IMR-90 (cell line): ENCODE results near the gene CMC2. TPM values are rescaled to one million over a fixed set of nuclear protein-coding genes. Genes with fewer than 3 reads are reported as not detected.

ENCODE experiments used
- ATAC-seq: fragments of 200-7000 bp; cut with Tn5 transposase; 2 replicates; pipeline ENCODE4 v1.9.1; 2020; ENCODE audit warnings: low read depth, mild to moderate bottlenecking, moderate library complexity
- BruUV-seq: library from RNA; stranded (reverse); fragments of 400-500 nt; replicated peaks from 2 replicates; lab custom pipeline; 2021; lab: Mats Ljungman, UMichigan
- CTCF ChIA-PET: fragments of 300-600 bp; formaldehyde crosslinking; extraction: SDS; loops from one replicate; lab custom pipeline; 2021; ENCODE audit warnings: antibody characterized with exemption; lab: Yijun Ruan, JAX
- POLR2A ChIA-PET: fragments of 300-600 bp; sonication (Branson Sonifier 250); formaldehyde crosslinking; loops from one replicate; lab custom pipeline; 2022; ENCODE audit warnings: antibody characterized with exemption; ENCODE audit not compliant: unreplicated experiment; lab: Charles Lee
- DNase-seq: peaks from one replicate; pipeline ENCODE4 v3.0.0; 2013
- H2AFZ ChIP-seq: replicated peaks from 2 replicates; pipeline ENCODE3; 2013; ENCODE audit warnings: low read length, mild to moderate bottlenecking; ENCODE audit not compliant: poor library complexity
- H2AK5ac ChIP-seq: 2 replicates; pipeline ENCODE4 v1.6.1; 2013; ENCODE audit warnings: low read depth, low read length, inconsistent platforms
- H2AK9ac ChIP-seq: replicated peaks from 2 replicates; pipeline ENCODE3; 2013; ENCODE audit warnings: mild to moderate bottlenecking, low read depth, low read length, moderate library complexity; ENCODE audit not compliant: poor library complexity
- H2BK120ac ChIP-seq: 2 replicates; pipeline ENCODE4 v1.6.1; 2013; ENCODE audit warnings: low read depth, low read length, inconsistent platforms
- H2BK15ac ChIP-seq: 3 replicates; pipeline ENCODE4 v1.6.1; 2013; ENCODE audit warnings: low read depth, low read length, inconsistent platforms
- H2BK20ac ChIP-seq: 2 replicates; pipeline ENCODE4 v1.6.1; 2013; ENCODE audit warnings: low read depth, mild to moderate bottlenecking, inconsistent platforms, low read length, moderate library complexity
- H2BK5ac ChIP-seq: 2 replicates; pipeline ENCODE4 v1.6.1; 2013; ENCODE audit warnings: mild to moderate bottlenecking, low read depth, low read length, inconsistent platforms; ENCODE audit not compliant: poor library complexity, severe bottlenecking
- H3K14ac ChIP-seq: replicated peaks from 2 replicates; pipeline ENCODE4 v1.6.1; 2013; ENCODE audit warnings: low read depth, low read length, inconsistent platforms
- H3K18ac ChIP-seq: 2 replicates; pipeline ENCODE4 v1.6.1; 2013; ENCODE audit warnings: low read depth, low read length, control low read depth
- H3K23ac ChIP-seq: 2 replicates; pipeline ENCODE4 v1.6.1; 2013; ENCODE audit warnings: low read depth, low read length, inconsistent platforms
- H3K27ac ChIP-seq: 2 replicates; pipeline ENCODE4 v1.5.1; 2013; ENCODE audit warnings: mild to moderate bottlenecking, control low read depth, low read length; ENCODE audit not compliant: insufficient read depth
- H3K27me3 ChIP-seq: 2 replicates; pipeline ENCODE4 v1.6.1; 2013; ENCODE audit warnings: low read length; ENCODE audit not compliant: control insufficient read depth, insufficient read depth
- H3K36me3 ChIP-seq: 2 replicates; pipeline ENCODE4 v1.6.1; 2013; ENCODE audit warnings: low read length, mixed read lengths; ENCODE audit not compliant: control insufficient read depth, insufficient read depth
- H3K4ac ChIP-seq: 2 replicates; pipeline ENCODE4 v1.6.1; 2013; ENCODE audit warnings: low read depth, low read length, inconsistent platforms
- H3K4me1 ChIP-seq: 2 replicates; pipeline ENCODE4 v1.6.1; 2013; ENCODE audit warnings: low read length, mixed read lengths; ENCODE audit not compliant: control insufficient read depth, insufficient read depth
- H3K4me2 ChIP-seq: 2 replicates; pipeline ENCODE4 v1.6.1; 2013; ENCODE audit warnings: low read depth, mild to moderate bottlenecking, control low read depth, low read length, moderate library complexity
- H3K4me3 ChIP-seq: 2 replicates; pipeline ENCODE4 v1.5.1; 2013; ENCODE audit warnings: low read depth, mild to moderate bottlenecking, control low read depth, low read length, moderate library complexity; ENCODE audit not compliant: insufficient read depth
- H3K56ac ChIP-seq: 2 replicates; pipeline ENCODE4 v1.6.1; 2013; ENCODE audit warnings: low read length, inconsistent platforms; ENCODE audit not compliant: insufficient read depth; ENCODE audit errors: extremely low read depth
- H3K79me1 ChIP-seq, 2 experiments: 2 replicates each; pipeline ENCODE4 v1.6.1; 2013; ENCODE audit warnings: low read length in 2 of 2, inconsistent platforms in 1 of 2, low read depth in 1 of 2
- H3K9ac ChIP-seq: 2 replicates; pipeline ENCODE4 v1.6.1; 2013; ENCODE audit warnings: low read depth, low read length, control low read depth
- H3K9me1 ChIP-seq: 2 replicates; pipeline ENCODE4 v1.6.1; 2013; ENCODE audit warnings: low read length, inconsistent platforms; ENCODE audit not compliant: insufficient read depth
- H3K9me3 ChIP-seq: 2 replicates; pipeline ENCODE4 v1.6.1; 2013; ENCODE audit warnings: low read length; ENCODE audit not compliant: control insufficient read depth, insufficient read depth
- H4K20me1 ChIP-seq: 2 replicates; pipeline ENCODE4 v1.6.1; 2013; ENCODE audit warnings: low read length, inconsistent platforms; ENCODE audit not compliant: insufficient read depth
- H4K5ac ChIP-seq: 2 replicates; pipeline ENCODE4 v1.6.1; 2013; ENCODE audit warnings: mild to moderate bottlenecking, low read depth, low read length, control low read depth
- H4K8ac ChIP-seq, 2 experiments: 2 replicates each; pipeline ENCODE4 v1.6.1; 2013; ENCODE audit warnings: low read depth in 2 of 2, low read length in 2 of 2, control low read depth in 1 of 2, inconsistent platforms in 1 of 2
- H4K91ac ChIP-seq: 2 replicates; pipeline ENCODE4 v1.6.1; 2013; ENCODE audit warnings: low read depth, low read length, inconsistent platforms; ENCODE audit not compliant: insufficient read depth
- BHLHE40 ChIP-seq: fragments of 150-350 bp; IDR thresholded peaks from 2 replicates; pipeline ENCODE4 v1.6.1; 2016; ENCODE audit warnings: mild to moderate bottlenecking, low read depth, low read length
- CEBPB ChIP-seq: IDR thresholded peaks from 2 replicates; pipeline ENCODE4 v1.6.1; 2012; ENCODE audit warnings: low read depth, low read length, improper control_type of control experiment
- CHD1 ChIP-seq: IDR thresholded peaks from 2 replicates; pipeline ENCODE4 v1.6.1; 2012; ENCODE audit warnings: low read depth, low read length, improper control_type of control experiment
- CTCF ChIP-seq: conservative IDR thresholded peaks from 2 replicates; pipeline ENCODE4 v1.5.1; 2012; ENCODE audit warnings: mild to moderate bottlenecking, low read depth, low read length, improper control_type of control experiment
- FOS ChIP-seq: fragments of 150-350 bp; IDR thresholded peaks from 2 replicates; pipeline ENCODE4 v1.6.1; 2016; ENCODE audit warnings: low read depth, low read length
- MAFK ChIP-seq: IDR thresholded peaks from 2 replicates; pipeline ENCODE4 v1.6.1; 2012; ENCODE audit warnings: low read depth, low read length, improper control_type of control experiment
- MAZ ChIP-seq: IDR thresholded peaks from 2 replicates; pipeline ENCODE4 v1.6.1; 2012; ENCODE audit warnings: low read depth, mild to moderate bottlenecking, low read length, improper control_type of control experiment, moderate library complexity, borderline replicate concordance
- MXI1 ChIP-seq: IDR thresholded peaks from 2 replicates; pipeline ENCODE4 v1.6.1; 2012; ENCODE audit warnings: low read depth, mild to moderate bottlenecking, low read length, moderate library complexity, borderline replicate concordance
- POLR2A ChIP-seq: IDR thresholded peaks from 2 replicates; pipeline ENCODE4 v1.6.1; 2012; ENCODE audit warnings: mild to moderate bottlenecking, low read depth, low read length
- RAD21 ChIP-seq: IDR thresholded peaks from 2 replicates; pipeline ENCODE4 v1.6.1; 2012; ENCODE audit warnings: low read length, improper control_type of control experiment
- RCOR1 ChIP-seq: IDR thresholded peaks from 2 replicates; pipeline ENCODE4 v1.6.1; 2012; ENCODE audit warnings: mild to moderate bottlenecking, low read length, improper control_type of control experiment; ENCODE audit not compliant: insufficient replicate concordance
- RFX5 ChIP-seq: IDR thresholded peaks from 2 replicates; pipeline ENCODE4 v1.8.0; 2012; ENCODE audit warnings: low read depth, mild to moderate bottlenecking, low read length, moderate library complexity
- SMC3 ChIP-seq: fragments of 150-350 bp; IDR thresholded peaks from 2 replicates; pipeline ENCODE4 v1.6.1; 2016; ENCODE audit warnings: low read depth, mild to moderate bottlenecking, antibody characterized with exemption, low read length, moderate library complexity
- USF2 ChIP-seq: fragments of 150-350 bp; IDR thresholded peaks from 2 replicates; pipeline ENCODE4 v1.6.1; 2017; ENCODE audit warnings: mild to moderate bottlenecking, antibody characterized with exemption, low read length, low read depth
- WGBS, 2 experiments: methylation state at CpG; one replicate each; pipeline versions ENCODE4 v1.1.5 to v1.1.7; 2013; ENCODE audit warnings: missing lambda C conversion rate in 2 of 2; ENCODE audit not compliant: insufficient read length in 1 of 2; ENCODE audit errors: extremely low coverage in 2 of 2; 5-methylcytosine and 5-hydroxymethylcytosine counted together
- dilution Hi-C: fragments of 300-500 bp; cut with HindIII; formaldehyde crosslinking; loops from one replicate; pipeline ENCODE4 v1.14.3; 2018; ENCODE audit warnings: low sequenced_read_pairs; ENCODE audit not compliant: unreplicated experiment
- in situ Hi-C: fragments of 300-500 bp; cut with MboI; formaldehyde crosslinking; loops from 3 replicates; pipeline ENCODE4 v1.14.3; 2019; ENCODE audit warnings: low sequenced_read_pairs, inconsistent platforms, mixed read lengths
- intact Hi-C: fragments of 100-400 bp; cut with micrococcal nuclease; formaldehyde crosslinking; loops from 2 replicates; pipeline ENCODE4 v1.10.0; 2022
- polyA plus RNA-seq, 3 experiments: library from polyadenylated mRNA; depleted of rRNA; stranded (reverse); fragments of >200 nt; gene quantifications; 2 replicates each; pipeline ENCODE4 v1.2.3, GENCODE V29; 2012; ENCODE audit warnings: low replicate concordance in 1 of 3
- total RNA-seq: library from RNA; depleted of rRNA; stranded (reverse); fragments of >200 nt; gene quantifications from 2 replicates; pipeline ENCODE4 v1.2.3, GENCODE V29; 2012
- TF ChIP-seq, protein P1 (sequence below): fragments of 150-350 bp; IDR thresholded peaks from 2 replicates; pipeline ENCODE4 v1.6.1; 2016; ENCODE audit warnings: low read depth, mild to moderate bottlenecking, low read length, moderate library complexity, borderline replicate concordance

The CMC2 gene
- total and polyA plus RNA-seq, 2 of the 4 experiments (the other 2 are of a cell fraction) = 57.0 to 104 TPM

GRCh38 chr16:81000873-81001272 lies 5.8 kb downstream of the CMC2 start:
- Histone ChIP-seq H3K27me3 (no peaks in the 10 kb centered on the region), H3K36me3 (no peaks in the 10 kb centered on the region), H2AFZ (no peak overlapping the region), H2BK120ac (no peak overlapping the region), H3K9me1 (peaks cover 2% of the 10 kb centered on the region; the same call in 1 of the 2 replicates), H2BK20ac (no peak overlapping the region), H4K8ac (no peak overlapping the region), H4K91ac (no peak overlapping the region), H2AK9ac (no peak overlapping the region), H3K4me3 (no peak overlapping the region), H4K5ac (no peak overlapping the region), H3K4me2 (no peak overlapping the region), H2BK15ac (no peak overlapping the region), H3K4me1 (peaks cover 6% of the 10 kb centered on the region; the same call in 1 of the 2 replicates), H3K27ac (no peak overlapping the region), H3K14ac (no peak overlapping the region), H3K9me3 (no peaks in the 10 kb centered on the region), H4K20me1 (peaks cover 8% of the 10 kb centered on the region; the same call in 1 of the 2 replicates), H2AK5ac (no peak overlapping the region), H3K56ac (no peak overlapping the region), H3K18ac (no peak overlapping the region), H3K4ac (no peak overlapping the region), H3K79me1 (peaks cover 7 to 47% of the 10 kb centered on the region in 2 experiments; a peak in 3 of 4 replicates), H2BK5ac (no peak overlapping the region), H3K23ac (no peak overlapping the region), H3K9ac (no peak overlapping the region)
- dilution Hi-C loops (no loop called here), intact Hi-C loops (no loop called here), in situ Hi-C loops (no loop called here)
- WGBS, 2 experiments = no CpG with 5 or more reads among the region's 3 CpGs
- no TSS peak for BruUV-seq
- TF ChIP-seq MAFK (no peak), RAD21 (no peak), BHLHE40 (no peak), CEBPB (no peak), RCOR1 (no peak), USF2 (no peak), MAZ (no peak), CHD1 (no peak), RFX5 (no peak), POLR2A (no peak), FOS (no peak), SMC3 (no peak), MXI1 (no peak), CTCF (no peak)
- TF ChIP-seq, protein P1, sequence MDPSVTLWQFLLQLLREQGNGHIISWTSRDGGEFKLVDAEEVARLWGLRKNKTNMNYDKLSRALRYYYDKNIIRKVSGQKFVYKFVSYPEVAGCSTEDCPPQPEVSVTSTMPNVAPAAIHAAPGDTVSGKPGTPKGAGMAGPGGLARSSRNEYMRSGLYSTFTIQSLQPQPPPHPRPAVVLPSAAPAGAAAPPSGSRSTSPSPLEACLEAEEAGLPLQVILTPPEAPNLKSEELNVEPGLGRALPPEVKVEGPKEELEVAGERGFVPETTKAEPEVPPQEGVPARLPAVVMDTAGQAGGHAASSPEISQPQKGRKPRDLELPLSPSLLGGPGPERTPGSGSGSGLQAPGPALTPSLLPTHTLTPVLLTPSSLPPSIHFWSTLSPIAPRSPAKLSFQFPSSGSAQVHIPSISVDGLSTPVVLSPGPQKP = no peak
- DNase-seq = no peak
- POLR2A ChIA-PET = no interaction called here
- CTCF ChIA-PET = no interaction called here
- no peak for ATAC-seq
